GM12892 (cell line): Measurements from ENCODE around the gene TULP1.
"Not testable (repeated sequence)": the region's sequence is repeated elsewhere in the genome, so short reads cannot be mapped to it uniquely, and the experiment has no call there.

Experiments
- DNase-seq: peaks from one replicate; pipeline ENCODE4 v3.0.0; 2011; ENCODE audit not compliant: insufficient read length
- FAIRE-seq: peaks from 2 replicates; lab custom pipeline; 2011; peaks lifted over from hg19 to GRCh38; lab: Jason Lieb, UNC
- POLR2A ChIP-seq: IDR thresholded peaks from 2 replicates; pipeline ENCODE4 v1.6.1; 2011; ENCODE audit warnings: low read depth, low read length, control low read depth
- POLR2AphosphoS5 ChIP-seq: IDR thresholded peaks from 2 replicates; pipeline ENCODE4 v1.6.1; 2011; ENCODE audit warnings: low read depth, low read length, control low read depth
- TAF1 ChIP-seq: IDR thresholded peaks from 2 replicates; pipeline ENCODE4 v1.6.1; 2011; ENCODE audit warnings: low read depth, mild to moderate bottlenecking, control low read depth, low read length, borderline replicate concordance

TULP1 gene

GRCh38 chr6:35541836-35542235 is 29.1 kb upstream of the TULP1 start:
- no peak for FAIRE-seq
- no peak for TF ChIP-seq POLR2A
- no peak for TF ChIP-seq TAF1
- no peak for TF ChIP-seq POLR2AphosphoS5

DNA sequence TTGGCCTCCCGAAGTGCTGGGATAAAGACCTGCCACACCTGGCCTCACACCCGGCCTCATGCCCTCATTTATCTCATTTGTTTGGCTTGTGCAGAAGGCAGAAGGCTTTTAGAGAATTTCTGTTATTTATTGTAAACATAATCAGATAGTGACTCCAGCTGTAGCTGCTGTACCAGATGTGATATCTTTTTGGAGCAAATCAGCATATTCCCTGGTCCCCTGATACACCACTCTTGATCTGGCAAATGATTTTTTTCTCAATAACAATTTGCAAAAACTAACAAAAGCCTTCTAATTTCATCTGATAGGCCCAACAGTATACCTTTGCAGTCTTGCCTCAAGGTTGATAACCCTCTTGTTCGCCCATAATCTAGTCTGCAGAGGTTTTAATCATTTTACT is 26.5 kb upstream of the TULP1 start:
- no peak for DNase-seq
- TF ChIP-seq TAF1 (no peak), POLR2A (no peak), POLR2AphosphoS5 (no peak)
- no peak for FAIRE-seq

More at GRCh38 chr6:35541836-35542235, 29.1 kb upstream of the TULP1 start:
- no peak for DNase-seq

DNA sequence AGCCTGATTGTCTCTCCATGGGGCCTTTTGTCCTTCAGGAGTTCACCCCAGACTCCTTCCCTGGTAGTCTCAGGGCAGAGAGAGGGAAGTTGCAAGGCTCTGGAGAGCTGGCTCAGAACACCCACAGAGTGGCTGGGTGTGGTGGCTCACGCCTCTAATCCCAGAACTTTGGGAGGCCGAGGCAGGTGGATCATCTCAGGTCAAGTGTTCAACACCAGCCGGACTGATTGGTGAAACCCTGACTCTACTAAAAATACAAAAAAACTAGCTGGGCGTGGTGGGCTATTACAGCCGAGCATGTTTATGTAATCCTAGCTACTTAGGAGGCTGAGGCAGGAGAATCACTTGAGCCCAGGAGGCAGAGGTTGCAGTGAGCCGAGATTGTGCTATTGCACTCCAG is 23.2 kb upstream of the TULP1 start:
- not testable (repeated sequence) for FAIRE-seq, DNase-seq

GRCh38 chr6:35534407-35535170 is 21.9 kb upstream of the TULP1 start:
- DNase-seq (no peak), FAIRE-seq (no peak)
- TF ChIP-seq POLR2AphosphoS5 = no peak
- no peak for TF ChIP-seq POLR2A
- no peak for TF ChIP-seq TAF1

GRCh38 chr6:35533981-35534380 is 21.3 kb upstream of the TULP1 start:
- TF ChIP-seq TAF1 = no peak
- no peak for TF ChIP-seq POLR2A
- TF ChIP-seq POLR2AphosphoS5 = no peak
- FAIRE-seq = no peak
- DNase-seq = no peak

DNA sequence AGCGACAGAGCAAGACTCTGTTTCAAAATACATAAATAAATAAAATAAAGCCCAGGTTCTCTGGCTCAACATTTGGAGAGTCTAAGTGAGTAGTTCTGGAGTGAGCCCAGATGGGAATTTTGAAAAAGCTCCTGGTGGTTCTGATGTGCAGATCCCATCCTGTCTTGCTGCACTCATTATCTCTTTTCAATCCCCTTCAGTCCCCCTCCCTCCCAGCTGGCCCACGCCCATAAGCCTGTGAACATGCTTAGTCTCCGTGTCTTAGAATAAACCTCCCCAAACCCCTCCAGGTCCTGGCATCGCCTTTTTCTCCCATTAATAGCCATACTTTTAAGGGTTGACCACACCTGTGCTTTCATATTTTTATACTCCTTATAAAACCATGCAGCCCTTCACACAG is 19.4 kb upstream of the TULP1 start:
- no peak for TF ChIP-seq POLR2A
- TF ChIP-seq POLR2AphosphoS5 = no peak
- TF ChIP-seq TAF1 = no peak
- FAIRE-seq = no peak
- no peak for DNase-seq

GRCh38 chr6:35524380-35525020 is 11.8 kb upstream of the TULP1 start:
- FAIRE-seq (no peak), DNase-seq (no peak)
- TF ChIP-seq TAF1 (no peak), POLR2AphosphoS5 (no peak), POLR2A (no peak)

DNA sequence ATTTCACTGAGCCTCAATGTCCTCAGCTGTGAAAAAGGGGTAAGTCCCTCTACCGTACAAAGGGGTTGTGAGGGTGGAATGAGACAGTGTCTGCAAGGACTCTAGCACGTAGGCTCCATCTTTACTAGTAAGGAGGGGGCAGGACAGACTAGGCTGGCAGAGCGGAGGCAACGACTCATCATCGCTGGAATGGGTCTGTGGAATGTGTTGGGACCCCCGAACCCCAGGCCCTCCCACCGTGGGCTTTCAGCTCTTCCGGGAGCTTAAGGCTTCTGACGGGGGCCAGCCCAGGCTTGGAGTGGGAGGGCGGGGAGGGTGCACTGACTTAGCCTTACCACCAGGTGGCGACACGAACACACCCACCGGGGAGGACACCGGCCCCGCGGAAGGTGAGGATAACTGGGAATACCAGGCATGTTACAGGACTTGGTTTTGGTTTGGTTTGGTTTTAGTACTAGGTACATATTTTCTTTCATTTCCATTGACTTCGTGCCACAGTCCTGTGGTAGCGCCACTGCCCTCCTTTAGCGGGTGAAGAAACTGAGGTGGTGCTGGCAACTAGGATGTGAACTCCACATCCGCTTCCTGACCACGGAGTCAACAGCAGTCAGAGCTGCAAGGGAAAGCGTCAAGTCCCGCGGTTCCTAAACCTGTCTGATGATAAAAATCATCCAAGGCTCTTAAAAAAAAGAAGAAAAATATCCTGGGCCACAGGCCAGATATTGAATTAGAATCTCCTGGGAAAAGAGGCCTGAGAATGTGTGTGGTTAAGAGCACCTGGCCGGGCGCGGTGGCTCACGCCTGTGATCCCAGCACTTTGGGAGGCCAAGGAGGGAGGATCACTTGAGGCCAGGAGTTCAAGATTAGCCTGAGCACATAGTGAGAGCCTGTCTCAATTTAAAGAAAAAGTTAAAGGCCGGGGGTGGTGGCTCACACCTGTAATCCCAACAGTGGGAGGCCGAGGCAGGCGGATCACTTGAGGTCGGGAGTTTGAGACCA is 10.3 kb upstream of the TULP1 start:
- peak; percentile 78 for DNase-seq
- peak; percentile 85 for FAIRE-seq
- TF ChIP-seq TAF1 (no peak), POLR2A (no peak), POLR2AphosphoS5 (no peak)

GRCh38 chr6:35522151-35522550 is 9.5 kb upstream of the TULP1 start:
- TF ChIP-seq POLR2A (no peak), TAF1 (no peak), POLR2AphosphoS5 (no peak)
- FAIRE-seq = no peak

DNA sequence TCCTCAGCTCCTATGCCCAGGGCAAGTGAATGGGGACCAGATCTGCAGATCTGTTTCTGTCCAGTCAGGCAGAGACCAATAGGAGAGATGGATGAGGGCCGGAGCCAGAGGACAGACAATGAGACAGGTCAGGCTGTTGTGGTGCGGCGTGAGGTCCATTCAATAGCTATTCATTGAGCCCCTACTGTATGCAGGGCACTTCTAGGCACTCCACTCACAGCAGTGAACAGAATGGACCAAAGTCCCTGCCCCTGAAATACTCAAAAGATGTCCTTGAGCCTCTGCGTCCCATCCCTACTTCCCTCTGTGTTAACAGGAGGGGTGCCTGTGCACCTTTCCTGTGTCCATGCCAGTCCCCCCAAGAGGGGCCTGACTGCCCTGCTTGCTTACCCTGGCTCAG is 8.5 kb upstream of the TULP1 start:
- no peak for TF ChIP-seq POLR2AphosphoS5
- TF ChIP-seq TAF1 = no peak
- TF ChIP-seq POLR2A = no peak
- FAIRE-seq = no peak
- DNase-seq = no peak

More at GRCh38 chr6:35522151-35522550, 9.5 kb upstream of the TULP1 start:
- DNase-seq = no peak
